NCI-H2227 (cell line): Measurements from ENCODE around the gene EVA1A.
A peak's percentile ranks its signal among the peaks of the same experiment; 100 is the strongest.

ENCODE experiments used
- DNase-seq: peaks from one replicate; lab custom pipeline; 2025; ENCODE audit not compliant: unreplicated experiment; lab: John Stamatoyannopoulos, UW

EVA1A gene

DNA sequence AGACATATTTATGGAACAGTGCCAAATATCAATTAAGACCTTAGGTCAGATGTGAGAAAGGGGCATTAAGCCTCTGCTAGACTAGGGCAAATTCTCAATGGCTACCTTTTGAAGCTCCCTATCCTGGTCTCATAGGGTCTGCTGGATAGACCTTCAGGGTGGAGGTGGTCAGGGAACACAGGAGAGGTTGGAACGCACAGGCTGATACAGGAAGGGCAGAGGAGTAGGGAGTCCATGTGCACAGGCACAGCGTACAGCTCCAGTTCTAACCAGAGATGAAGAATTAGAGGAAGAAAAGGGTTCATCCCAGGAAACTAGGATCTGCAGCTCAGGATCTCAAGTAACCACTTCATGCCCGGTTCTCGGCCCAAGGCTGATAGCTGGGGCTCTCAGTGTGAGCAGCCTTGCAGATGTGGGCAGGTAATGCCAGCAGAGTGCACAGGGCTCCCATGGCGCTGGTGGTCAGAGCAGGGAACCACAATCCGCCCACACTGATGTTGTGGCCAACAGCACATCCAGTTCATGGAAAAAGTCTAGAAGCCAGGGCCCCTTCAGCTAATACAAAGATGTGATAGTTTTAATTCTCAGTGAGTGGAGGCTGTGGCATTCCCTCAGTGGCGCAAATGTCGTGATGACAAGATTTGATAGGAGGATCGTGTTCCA lies 3.4 kb upstream of the EVA1A start:
- no peak for DNase-seq

DNA sequence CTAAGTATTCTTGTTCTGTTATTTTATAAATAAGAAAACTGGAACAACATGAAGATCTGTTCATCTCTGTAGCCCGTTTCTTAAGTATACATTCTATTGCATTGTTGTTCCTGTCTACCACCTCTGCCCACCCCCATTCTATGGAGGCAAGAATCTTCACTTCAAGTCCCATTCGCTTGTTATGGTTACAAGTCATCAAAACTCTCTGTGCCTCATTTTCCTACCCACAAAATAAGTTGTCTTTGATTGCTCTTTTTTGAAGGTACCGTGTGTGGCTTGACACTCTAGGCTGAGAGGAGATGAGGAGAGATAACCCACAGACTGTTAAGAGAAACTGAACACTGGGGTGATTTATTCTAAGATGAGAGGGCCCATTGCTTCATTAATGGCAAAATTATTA lies 2.9 kb upstream of the EVA1A start:
- DNase-seq: no peak

DNA sequence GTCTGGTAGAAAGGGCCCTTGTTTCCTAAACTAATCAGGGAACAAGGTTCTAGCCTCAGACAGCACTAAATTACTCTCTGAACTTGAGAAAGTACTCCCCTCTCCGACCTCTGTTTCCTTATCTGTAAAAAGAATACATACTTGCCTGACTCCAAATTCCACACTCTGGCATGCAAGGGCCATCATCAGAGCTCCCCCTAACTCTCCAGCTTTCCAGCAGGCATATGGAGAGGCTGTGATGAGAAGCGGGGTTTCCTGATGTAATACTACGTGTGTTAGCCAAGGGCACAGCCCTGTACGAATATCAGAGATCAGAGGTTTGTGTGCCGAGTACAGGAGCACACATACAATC lies 1.8 kb upstream of the EVA1A start:
- DNase-seq: no peak

DNA sequence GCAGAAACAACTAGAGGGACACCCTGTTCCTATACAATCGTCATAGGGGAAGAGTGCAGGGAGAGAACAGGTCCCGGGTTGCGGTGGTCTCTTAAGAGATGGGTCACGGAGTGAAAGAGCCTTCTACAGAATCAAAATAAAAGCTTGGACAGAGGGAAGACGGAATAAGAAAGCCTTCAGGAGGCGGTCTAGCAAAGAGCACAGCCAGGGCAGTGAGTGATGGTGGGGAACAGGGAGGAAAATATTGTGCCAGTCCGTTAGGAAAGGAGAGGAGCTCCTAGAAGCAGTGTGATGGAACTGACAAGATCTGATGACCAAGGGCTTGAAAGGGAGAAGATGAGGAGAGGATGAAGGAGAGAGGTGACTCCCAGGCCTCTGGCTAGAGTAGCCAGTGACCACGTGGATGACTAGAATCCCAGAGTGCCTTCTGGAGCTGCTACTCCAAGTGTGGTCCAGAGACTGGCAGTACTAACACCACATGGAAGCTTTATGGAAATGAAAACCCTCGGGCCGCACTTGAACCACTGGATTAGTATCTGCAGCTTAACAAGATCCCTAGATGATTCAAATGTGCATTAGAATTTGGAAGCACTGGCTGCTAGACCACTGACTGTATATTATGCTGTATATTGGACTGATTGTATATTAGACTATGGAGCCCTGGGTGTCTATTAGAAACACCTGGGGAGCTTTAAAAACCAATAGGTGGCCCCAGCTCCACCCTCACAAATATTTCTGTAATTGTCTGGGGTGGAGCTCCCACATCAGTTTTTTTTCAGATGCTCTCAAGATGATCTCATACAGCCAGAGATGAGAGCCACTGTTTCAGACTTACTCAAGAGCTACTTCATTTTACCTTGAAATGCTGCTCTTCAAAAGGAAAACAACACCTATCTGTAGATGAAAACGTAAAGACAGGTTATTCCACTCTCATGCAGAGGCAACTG lies 1.1 kb upstream of the EVA1A start:
- no peak for DNase-seq

DNA sequence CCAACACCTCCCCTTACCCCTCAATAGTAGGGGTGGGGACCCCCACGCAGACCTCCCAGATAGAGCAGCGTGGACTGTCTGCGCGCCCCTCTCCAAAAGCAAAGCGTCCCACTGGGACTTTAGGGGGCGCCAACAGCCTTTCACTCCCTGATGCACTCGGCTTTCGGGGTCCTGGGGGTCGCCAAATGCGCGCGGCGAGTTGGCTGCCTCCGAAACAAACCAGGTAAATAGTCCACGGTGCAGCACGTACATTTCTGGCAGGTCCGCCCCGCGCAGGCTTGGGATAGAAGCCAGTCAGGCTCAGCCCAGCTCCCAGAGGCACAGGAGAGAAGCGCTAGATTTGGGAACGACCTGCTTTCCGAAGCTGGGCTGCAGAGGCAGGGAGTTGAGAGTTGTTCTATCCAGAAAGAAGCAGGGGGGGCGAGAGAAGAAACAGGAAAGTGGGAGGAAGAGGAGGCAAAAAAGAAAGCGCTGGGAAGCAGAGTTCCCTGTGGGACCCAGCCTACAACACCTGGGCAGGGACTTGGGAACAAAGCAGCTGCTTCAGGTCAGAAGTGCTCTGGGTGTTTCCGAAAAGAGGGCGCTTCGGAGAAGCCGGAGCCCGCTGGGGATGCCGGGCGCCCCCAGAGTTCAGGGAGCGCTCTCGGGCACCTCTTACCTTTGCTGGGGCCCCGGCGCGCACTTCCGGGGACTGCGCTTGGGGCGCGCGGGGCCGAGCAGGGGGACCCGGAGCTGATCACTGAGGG lies 544 bp downstream of the EVA1A start:
- peak; percentile 22 for DNase-seq

DNA sequence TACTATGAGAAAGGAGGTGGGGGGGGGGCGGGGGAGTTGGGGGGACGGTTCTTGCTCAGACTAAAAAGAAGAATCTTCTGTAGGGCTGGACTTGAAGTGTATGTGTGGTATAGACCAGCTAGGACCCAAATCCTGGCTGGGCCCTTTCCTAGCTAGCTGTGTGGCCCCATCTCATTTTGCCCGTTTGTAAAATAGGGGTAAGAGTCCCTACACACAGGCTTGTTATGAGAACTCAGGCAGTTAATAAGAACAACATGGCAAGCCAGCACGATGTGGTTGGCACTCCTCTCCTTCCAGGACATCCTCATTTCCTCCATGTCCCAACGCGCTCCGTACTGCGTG lies 1.1 kb downstream of the EVA1A start:
- DNase-seq: no peak

DNA sequence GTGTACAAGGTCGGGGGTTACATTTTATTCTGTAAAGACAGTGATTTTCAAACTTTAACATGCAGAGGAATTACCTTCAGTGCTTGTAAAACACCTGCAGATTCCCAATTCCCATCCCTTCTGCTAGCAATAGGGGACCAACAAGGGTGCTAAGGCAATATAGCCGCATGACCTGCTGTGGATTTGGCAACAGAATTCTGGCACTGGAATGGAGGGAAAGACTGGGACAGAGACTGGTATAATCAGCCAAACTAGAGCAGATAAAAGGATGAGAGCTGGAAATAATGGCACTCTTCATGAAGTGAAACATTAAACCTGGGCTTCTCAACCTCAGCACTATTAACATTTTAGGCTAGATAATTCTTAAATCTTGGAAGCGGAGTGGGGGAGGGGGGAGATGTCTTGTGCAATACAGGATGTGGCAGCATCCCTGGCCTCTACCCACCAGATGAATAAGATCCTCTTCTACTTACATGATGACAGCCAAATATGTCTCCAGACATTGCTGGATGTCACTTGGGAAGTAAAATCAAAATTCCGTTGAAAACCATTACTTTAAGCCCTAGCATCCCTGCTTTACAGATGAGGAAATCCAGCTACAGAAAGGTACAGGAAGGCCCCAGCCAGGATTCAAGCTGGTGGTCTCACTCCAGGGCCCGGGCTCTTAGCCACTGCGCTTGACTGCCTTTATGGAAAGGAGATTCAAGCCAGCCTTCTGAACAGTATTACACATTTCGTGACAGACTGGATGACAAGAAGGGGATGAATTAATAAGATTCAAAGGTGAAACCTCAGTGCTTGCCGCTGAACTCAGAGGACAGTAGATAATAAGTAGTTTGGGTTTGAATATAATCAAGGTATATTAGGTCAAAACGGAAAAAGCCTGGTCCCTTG lies 1.7 kb downstream of the EVA1A start:
- no peak for DNase-seq

DNA sequence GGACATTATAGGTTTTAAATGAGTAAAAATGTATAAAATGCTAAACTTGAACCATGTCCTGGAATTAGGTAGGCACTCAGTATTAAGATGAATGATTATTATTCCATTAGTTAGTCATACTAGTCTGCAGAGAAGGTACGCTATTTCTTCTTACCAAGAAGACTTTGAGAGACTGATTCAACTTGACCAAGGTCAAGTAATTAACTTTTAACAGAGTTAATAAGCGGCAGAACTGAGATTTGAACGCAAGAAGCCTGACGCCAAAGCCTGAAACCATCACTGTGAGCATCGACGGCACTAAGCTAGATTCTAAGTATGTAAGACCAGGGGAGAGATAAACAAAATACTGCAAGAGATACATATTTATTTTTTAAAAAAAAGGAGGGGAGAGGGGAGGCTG lies 2.6 kb downstream of the EVA1A start:
- DNase-seq: no peak

DNA sequence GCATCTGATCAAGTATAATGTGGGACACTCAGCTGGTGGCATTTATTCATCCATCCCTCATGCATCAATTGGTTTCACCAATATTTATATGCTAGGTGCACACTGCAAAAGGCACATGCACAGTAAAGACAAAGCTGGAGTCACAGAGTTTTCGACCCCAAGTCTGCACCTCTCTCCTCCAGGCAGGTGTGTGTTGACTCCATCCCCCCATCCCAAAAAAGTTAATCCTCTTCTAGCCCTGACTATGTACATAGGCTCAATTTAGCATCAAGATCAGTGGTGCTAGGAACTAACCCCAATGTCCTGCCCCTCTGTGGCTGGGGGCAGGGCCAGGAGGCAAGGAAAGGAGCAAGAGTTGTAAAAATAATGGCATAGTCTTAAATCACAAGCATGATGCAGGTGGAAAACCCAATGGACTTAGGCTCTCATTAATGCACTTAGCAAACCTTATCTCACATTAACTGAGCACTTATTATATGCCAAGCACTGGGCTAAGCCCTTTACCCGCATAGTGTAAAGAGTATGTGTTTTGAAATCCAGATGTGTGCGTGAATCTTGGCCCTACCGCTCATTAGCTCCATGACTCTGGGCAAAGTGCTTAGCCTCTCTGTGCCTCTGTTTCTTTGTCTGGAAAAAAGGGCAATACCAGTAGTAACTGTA lies 3.1 kb downstream of the EVA1A start:
- DNase-seq: no peak

DNA sequence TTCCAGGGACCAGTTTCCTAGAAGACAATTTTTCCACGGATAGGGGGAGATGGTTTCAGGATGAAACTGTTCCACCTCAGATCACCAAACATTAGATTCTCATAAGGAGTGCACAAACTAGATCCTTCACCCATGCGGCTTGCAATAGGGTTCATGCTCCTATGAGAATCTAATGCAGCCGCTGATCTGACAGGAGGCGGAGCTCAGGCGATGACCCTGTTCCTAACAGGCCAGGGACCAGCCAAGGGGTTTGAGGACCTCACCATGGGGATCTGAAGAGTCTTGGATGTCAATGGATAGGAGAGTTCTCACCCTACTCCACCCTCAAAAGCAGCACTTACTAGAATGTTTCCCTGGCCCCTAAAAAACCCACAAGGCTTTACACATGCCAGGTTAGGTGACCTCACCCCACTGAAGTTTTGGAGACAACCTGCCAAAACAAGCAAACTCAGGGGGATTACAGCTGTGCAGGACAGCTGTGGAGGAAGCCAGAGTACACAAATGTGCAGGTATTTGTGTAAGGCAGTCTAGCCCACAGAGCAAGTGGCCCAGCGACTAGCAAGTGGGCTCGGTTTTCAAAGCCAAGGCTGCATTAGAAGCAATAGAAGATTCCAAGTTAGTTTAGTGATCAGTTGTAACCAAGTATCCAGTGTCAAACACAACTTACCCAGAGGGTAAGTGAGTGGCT lies 3.9 kb downstream of the EVA1A start:
- DNase-seq: no peak

DNA sequence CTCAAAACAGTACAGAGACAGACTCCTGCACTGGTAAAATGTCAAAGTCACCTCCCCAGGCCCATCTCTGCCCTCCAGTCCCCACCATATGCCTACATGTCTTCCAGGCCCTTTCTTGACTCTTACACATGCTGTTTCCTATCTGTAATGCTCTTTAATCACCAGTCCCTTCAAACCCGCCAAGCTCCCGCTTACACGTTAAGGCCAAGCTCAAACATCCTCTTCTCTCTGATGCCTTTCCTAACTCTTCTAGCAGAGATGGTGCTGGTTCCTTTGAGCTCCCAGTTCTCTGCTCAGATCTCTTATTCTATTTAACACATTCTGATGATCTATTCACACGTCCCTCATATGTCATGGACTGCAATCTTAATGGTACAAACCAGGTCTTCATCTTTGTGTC lies 5.0 kb downstream of the EVA1A start:
- DNase-seq: no peak

DNA sequence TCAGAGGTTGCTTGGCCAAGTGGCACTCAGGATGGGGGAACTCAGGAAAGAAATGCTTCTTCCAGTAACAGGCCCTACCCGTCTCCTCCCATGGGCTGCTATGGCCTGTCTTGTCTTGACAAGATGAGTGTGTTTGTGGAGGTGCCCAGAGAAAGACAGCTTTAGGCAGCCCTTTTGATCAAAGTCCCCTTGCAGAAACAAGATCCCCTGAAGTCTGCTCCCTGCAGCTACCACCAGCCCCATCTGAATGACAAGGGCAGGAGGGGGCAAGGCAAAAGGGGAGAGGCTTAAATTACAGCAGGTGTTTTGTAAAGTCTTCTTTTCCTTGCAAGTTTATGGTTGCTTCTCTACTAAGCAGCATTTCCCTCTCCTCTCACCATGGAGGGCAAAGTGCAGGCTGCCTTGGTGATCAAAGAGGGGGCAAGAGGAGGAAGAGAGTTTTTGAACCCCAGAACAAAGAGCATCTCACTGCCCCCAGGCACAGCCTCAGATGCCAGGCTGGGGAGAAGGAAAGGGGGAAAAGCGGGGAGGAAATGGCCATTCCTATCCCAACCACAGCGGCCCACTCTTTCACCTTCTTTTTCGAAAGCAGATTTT lies 6.7 kb downstream of the EVA1A start:
- DNase-seq: no peak

DNA sequence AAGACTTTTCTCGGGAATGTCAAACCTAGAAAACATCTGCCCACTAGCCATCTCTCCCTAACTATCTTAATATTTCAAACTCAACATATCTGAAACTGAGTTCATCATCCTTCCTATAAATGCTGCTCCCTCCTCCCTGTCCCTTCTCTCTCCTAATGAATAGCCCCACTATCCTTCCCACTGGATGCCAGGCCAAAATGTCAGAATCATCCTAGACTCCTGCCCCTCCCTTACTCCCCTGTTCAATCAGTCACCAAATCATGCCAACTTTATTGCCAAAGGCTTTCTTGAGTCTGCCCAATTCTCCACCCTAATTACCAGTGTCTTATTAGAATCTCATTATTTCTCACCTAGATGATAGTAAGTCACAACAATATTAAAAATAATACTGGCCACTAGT lies 8.5 kb downstream of the EVA1A start:
- DNase-seq: no peak

DNA sequence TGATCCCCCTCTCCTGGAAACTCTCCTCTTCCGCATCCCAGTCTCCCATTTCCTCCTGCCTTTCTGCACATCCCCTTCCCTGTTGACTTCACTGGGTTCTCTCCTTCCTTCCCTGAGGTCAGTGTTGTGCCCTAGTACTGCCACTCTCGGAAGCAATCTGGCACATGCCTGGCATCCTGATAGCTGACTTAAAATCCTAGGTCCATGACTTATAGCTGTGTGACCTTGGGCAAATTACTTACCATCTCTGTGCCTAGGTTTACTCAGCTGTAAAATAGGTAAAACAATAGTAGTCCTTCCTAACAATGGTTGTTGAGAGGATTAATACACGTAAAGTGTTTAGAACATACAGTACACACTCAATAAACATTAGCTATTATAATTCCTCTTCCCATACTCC lies 9.3 kb downstream of the EVA1A start:
- DNase-seq: no peak

DNA sequence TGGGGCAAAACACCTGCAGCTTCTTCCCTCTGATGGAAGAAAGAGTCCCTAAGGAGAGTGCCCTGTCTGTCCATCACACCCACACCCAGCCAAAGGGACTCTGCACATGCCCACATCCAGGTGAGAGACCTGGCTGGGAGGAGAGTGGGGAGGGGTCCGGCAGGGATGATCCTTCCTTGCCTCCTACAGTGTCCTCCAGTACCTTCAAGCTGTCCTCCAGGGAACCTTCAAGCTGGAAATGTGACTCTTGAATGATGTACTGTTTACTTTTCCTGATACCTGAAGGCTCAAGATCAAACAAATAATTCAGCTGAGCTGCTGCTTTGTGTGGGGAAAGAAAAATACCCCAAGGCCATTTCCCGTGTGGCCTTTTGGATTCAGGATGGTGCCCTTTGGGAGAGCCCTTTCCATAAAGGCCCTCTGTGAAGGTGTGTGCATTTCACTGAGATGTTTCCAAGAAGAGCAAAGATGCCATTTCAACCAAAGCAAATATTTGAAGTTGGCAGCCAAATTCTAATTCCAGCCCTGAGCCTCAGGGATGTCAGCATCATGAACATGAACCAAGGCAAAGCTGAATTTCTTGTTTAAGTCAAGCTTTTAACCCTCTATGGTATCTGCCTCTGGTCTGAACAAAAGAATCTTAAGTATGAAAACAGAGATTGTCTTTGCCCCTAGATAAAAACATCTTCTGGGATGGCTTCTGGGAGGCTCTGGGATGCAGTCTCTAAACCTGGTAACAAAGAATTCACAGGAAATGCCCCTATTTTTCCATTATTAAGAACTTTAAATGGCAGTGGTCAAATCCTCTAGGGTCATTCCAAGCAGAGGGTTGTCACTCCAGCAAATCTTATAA lies 11.1 kb downstream of the EVA1A start:
- no peak for DNase-seq

DNA sequence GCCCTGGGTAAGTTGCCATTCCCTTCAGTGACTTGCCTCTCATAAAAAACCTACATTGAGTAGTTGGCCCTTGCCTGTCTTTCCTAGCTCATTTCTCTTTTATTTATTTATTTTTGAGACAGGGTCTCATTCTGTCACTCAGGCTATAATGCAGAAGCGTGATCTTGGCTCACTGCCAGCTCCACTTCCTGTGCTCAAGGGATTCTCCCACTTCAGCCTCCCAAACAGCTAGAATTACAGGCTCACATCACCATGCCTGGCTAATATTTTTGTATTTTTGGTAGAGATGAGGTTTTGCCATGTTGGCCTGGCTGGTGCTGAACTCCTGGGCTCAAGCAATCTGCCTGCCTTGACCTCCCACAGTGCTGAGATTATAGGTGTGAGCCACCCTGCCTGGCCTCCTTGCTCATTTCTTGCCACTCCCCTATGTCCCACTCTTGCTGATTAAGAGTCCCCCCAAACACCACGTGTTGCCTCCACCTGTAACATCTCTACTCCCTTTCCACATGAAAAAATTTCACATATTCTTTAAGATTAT lies 12.6 kb downstream of the EVA1A start:
- DNase-seq: no peak

DNA sequence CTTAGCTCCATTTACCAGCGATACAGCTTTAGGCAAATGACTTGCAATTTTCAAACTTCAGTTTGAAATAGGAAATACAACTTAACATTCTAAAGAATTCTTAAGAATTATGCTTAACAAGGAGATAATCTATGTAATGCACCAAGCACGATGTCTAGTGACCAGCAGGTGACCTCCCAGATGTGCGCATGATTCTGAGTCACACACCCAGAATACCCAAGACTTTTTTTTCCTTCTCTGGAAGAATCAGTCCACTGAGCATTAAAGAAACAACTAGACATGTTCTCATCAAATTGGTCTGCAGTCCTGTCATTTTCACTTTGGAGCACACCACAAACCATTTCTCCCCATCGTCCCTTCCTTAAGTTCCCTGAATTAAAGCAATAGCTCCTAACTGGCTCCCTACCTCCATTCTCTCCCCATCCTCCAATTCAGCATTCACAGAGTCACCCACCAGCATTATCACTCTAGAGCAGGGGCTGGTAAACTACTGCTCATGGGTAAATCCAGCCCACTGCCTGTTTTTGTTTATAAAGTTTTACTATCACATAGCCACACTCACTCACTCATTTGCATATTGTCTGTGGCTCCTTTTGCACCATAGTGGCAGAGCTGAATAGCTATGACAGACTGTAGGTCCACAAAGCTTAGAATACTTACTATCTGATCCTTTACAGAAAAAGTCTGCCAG lies 13.2 kb downstream of the EVA1A start:
- no peak for DNase-seq

DNA sequence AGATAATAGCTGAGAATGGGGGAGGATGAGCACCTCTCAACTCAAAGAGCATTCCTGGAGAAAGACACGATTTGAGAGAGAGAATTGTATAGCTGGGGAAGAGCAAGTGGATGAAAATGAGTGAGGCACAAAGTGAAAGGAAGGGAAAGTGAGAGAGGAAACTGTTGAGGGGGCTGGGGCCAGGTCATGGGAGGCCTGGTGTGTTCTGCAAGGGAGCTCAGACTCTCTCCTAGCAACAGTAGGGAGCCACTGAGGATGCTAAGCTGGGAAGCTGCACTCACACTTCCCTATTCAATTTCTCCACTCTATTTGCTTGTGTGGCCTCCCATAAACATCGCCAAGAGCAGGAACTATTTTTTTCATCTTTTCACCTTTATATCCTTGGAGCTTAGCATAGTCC lies 14.8 kb downstream of the EVA1A start:
- DNase-seq: no peak
